CD8-positive, alpha-beta memory T cell (primary cell): ENCODE measurements around the gene OR6B1. TPM values are rescaled to one million over a fixed set of nuclear protein-coding genes. Genes with fewer than 3 reads are reported as not detected.

Source experiments
- CTCF ChIA-PET: fragments of 350-600 bp; sonication (Branson Sonifier 250); formaldehyde crosslinking; loops from one replicate; lab custom pipeline; 2021; ENCODE audit warnings: antibody characterized with exemption; lab: Charles Lee
- POLR2A ChIA-PET: fragments of 350-600 bp; sonication (Branson Sonifier 250); formaldehyde crosslinking; loops from one replicate; lab custom pipeline; 2021; ENCODE audit warnings: antibody characterized with exemption; lab: Charles Lee
- DNase-seq, 5 donors: peaks; one replicate each; pipeline versions ENCODE4 v3.0.0 to v3.0.0-alpha.2; 2020 to 2022; ENCODE audit warnings: mixed read lengths in 1 of 5
- H3K27ac ChIP-seq: one replicate; pipeline ENCODE4 v1.7.0; 2013; ENCODE audit warnings: low read depth, mild to moderate bottlenecking, low read length, moderate library complexity
- H3K27me3 ChIP-seq: 2 replicates; pipeline ENCODE4 v1.7.0; 2013; ENCODE audit warnings: low read length, mild to moderate bottlenecking; ENCODE audit not compliant: insufficient read depth, poor library complexity, severe bottlenecking
- H3K36me3 ChIP-seq: 2 replicates; pipeline ENCODE4 v1.7.0; 2013; ENCODE audit warnings: mild to moderate bottlenecking, low read length, moderate library complexity; ENCODE audit not compliant: insufficient read depth
- H3K4me1 ChIP-seq: 2 replicates; pipeline ENCODE4 v1.7.0; 2013; ENCODE audit warnings: mild to moderate bottlenecking, low read length, moderate library complexity; ENCODE audit not compliant: insufficient read depth
- H3K4me3 ChIP-seq: 2 replicates; pipeline ENCODE4 v1.7.0; 2013; ENCODE audit warnings: mild to moderate bottlenecking, low read length
- H3K9me3 ChIP-seq: 2 replicates; pipeline ENCODE4 v1.7.0; 2013; ENCODE audit warnings: mild to moderate bottlenecking, low read length
- H3K27ac Mint-ChIP-seq, 8 donors: one replicate each; pipeline ENCODE4 v1.8.0; 2020 to 2021; ENCODE audit warnings: mixed read lengths in 8 of 8, mild to moderate bottlenecking in 6 of 8, inconsistent platforms in 3 of 8, moderate library complexity in 3 of 8
- H3K27me3 Mint-ChIP-seq, 2 donors: one replicate each; pipeline ENCODE4 v1.8.0; 2020 to 2021; ENCODE audit warnings: mixed read lengths in 2 of 2, mild to moderate bottlenecking in 1 of 2, moderate library complexity in 1 of 2
- H3K36me3 Mint-ChIP-seq, 3 donors: one replicate each; pipeline ENCODE4 v1.8.0; 2020 to 2021; ENCODE audit warnings: mixed read lengths in 3 of 3, inconsistent platforms in 1 of 3, mild to moderate bottlenecking in 1 of 3
- H3K4me1 Mint-ChIP-seq, 3 donors: one replicate each; pipeline ENCODE4 v1.8.0; 2020 to 2021; ENCODE audit warnings: mixed read lengths in 3 of 3, inconsistent platforms in 1 of 3, mild to moderate bottlenecking in 1 of 3
- H3K4me3 Mint-ChIP-seq, 7 donors: one replicate each; pipeline ENCODE4 v1.8.0; 2020 to 2021; ENCODE audit warnings: mixed read lengths in 7 of 7, mild to moderate bottlenecking in 6 of 7, moderate library complexity in 4 of 7, inconsistent platforms in 2 of 7
- H3K9me3 Mint-ChIP-seq, 5 donors: one replicate each; pipeline ENCODE4 v1.8.0; 2020 to 2022; ENCODE audit warnings: mixed read lengths in 5 of 5, mild to moderate bottlenecking in 3 of 5, moderate library complexity in 2 of 5, inconsistent platforms in 1 of 5
- polyA plus RNA-seq: library from polyadenylated mRNA; unstranded; fragments of 300-500 nt; fragmentation: Illumina TruSeq; gene quantifications from one replicate; pipeline ENCODE4 v1.2.3, GENCODE V29; 2021
- total RNA-seq, 2 experiments: library from RNA; stranded (reverse); gene quantifications; one replicate each; pipeline ENCODE4 v1.2.3, GENCODE V29; 2021

OR6B1 gene
- total and polyA plus RNA-seq, 3 experiments from 2014 or later = not detected

DNA sequence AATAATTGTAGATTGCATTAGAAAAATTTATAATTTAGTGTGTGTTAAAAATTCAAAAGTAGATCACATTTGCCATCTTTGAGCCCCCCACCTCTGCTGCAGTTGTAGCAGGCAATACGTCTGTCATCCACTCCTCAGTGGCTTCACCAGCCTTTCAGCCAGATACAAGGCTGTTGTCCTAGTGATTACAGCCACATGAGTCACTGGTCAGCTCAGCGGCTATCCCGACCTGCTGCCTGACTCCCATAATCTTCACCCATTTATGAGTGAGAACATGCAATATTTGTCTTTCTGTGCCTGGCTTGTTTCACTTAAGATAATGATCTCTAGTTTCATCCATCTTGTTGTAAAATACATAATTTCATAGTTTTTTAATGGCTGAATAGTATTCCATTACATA, 57.8 kb downstream of the OR6B1 start:
- no peaks in the 10 kb centered on the region for H3K9me3 ChIP-seq
- no peaks in the 10 kb centered on the region for H3K4me1 ChIP-seq
- ChIA-PET POLR2A (no interaction called here), CTCF (no interaction called here)
- H3K27ac ChIP-seq = no peak overlapping the region
- H3K4me3 ChIP-seq = no peak overlapping the region
- Mint-ChIP-seq H3K36me3 (peaks cover 0 to 3% (median 0%) of the 10 kb centered on the region in 3 donors), H3K4me1 (no peaks in the 10 kb centered on the region), H3K27ac (no peak overlapping the region), H3K4me3 (no peak overlapping the region), H3K27me3 (peaks cover 5 to 38% of the 10 kb centered on the region in 2 donors), H3K9me3 (peaks cover 0 to 11% (median 6%) of the 10 kb centered on the region in 5 donors)
- DNase-seq = no peak
- H3K27me3 ChIP-seq = no peaks in the 10 kb centered on the region
- no peaks in the 10 kb centered on the region for H3K36me3 ChIP-seq

Other genes starting within 250 kb of the OR6B1 start
- gene CTAGE6, start 242.6 kb upstream of the OR6B1 start, total RNA-seq = under 1 TPM; 0.26 to 0.60 TPM
- gene CTAGE6, start 242.6 kb upstream of the OR6B1 start, polyA plus RNA-seq = not detected
- gene TCAF1, start 98.1 kb upstream of the OR6B1 start, total RNA-seq = 10 to 100 TPM; 11.8 to 13.6 TPM
- gene TCAF1, start 98.1 kb upstream of the OR6B1 start, polyA plus RNA-seq = 15.0 TPM
- gene OR2F2, start 65.1 kb upstream of the OR6B1 start, total RNA-seq = not detected
- not detected for gene OR2F2, start 65.1 kb upstream of the OR6B1 start, polyA plus RNA-seq
- gene OR2F1, start 45.5 kb upstream of the OR6B1 start, total RNA-seq = not detected
- gene OR2F1, start 45.5 kb upstream of the OR6B1 start, polyA plus RNA-seq = not detected
- not detected for gene OR2A5, start 48.6 kb downstream of the OR6B1 start, total RNA-seq
- not detected for gene OR2A5, start 48.6 kb downstream of the OR6B1 start, polyA plus RNA-seq
- not detected for gene OR2A25, start 69.5 kb downstream of the OR6B1 start, total RNA-seq
- not detected for gene OR2A25, start 69.5 kb downstream of the OR6B1 start, polyA plus RNA-seq
- not detected for gene OR2A12, start 86.0 kb downstream of the OR6B1 start, total RNA-seq
- not detected for gene OR2A12, start 86.0 kb downstream of the OR6B1 start, polyA plus RNA-seq
- gene OR2A2, start 109.3 kb downstream of the OR6B1 start, total RNA-seq = not detected
- not detected for gene OR2A2, start 109.3 kb downstream of the OR6B1 start, polyA plus RNA-seq
- not detected for gene OR2A14, start 122.9 kb downstream of the OR6B1 start, total RNA-seq
- gene OR2A14, start 122.9 kb downstream of the OR6B1 start, polyA plus RNA-seq = not detected
- gene CTAGE4, start 183.1 kb downstream of the OR6B1 start, total RNA-seq = 1 to 10 TPM; 1.4 to 1.8 TPM
- gene CTAGE4, start 183.1 kb downstream of the OR6B1 start, polyA plus RNA-seq = 0.15 TPM
- gene ARHGEF35, start 195.5 kb downstream of the OR6B1 start, total RNA-seq = 1 to 10 TPM; 4.0 to 5.3 TPM
- gene ARHGEF35, start 195.5 kb downstream of the OR6B1 start, polyA plus RNA-seq = 1.6 TPM
- not detected for gene OR2A42, start 239.3 kb downstream of the OR6B1 start, total RNA-seq
- gene OR2A42, start 239.3 kb downstream of the OR6B1 start, polyA plus RNA-seq = not detected